OCI-LY1 (cell line): ENCODE results near the gene GDF7.

Source experiments
- H2AFZ ChIP-seq: fragments of 200-600 bp; sonication (generic), shearing (Covaris generic); 2 replicates; pipeline ENCODE4 v1.6.0; 2014; ENCODE audit warnings: antibody characterized with exemption, mild to moderate bottlenecking, low read length
- H3F3A ChIP-seq: fragments of 200-600 bp; sonication (generic), shearing (Covaris generic); 2 replicates; pipeline ENCODE4 v1.6.0; 2014; ENCODE audit warnings: mild to moderate bottlenecking, antibody characterized with exemption, low read length, moderate library complexity; ENCODE audit not compliant: insufficient read depth
- H3K27ac ChIP-seq: fragments of 200-600 bp; sonication (generic); 2 replicates; pipeline ENCODE4 v1.5.1; 2014; ENCODE audit warnings: low read length, mixed run types, mild to moderate bottlenecking, low read depth; ENCODE audit not compliant: poor library complexity, severe bottlenecking
- H3K27me3 ChIP-seq: fragments of 200-600 bp; sonication (generic); 2 replicates; pipeline ENCODE4 v1.6.0; 2014; ENCODE audit warnings: antibody characterized with exemption, mild to moderate bottlenecking, low read length, moderate library complexity; ENCODE audit not compliant: insufficient read depth
- H3K36me3 ChIP-seq: fragments of 200-600 bp; sonication (generic); 2 replicates; pipeline ENCODE4 v1.6.1; 2014; ENCODE audit warnings: mild to moderate bottlenecking, antibody characterized with exemption, low read length, moderate library complexity, mixed read lengths; ENCODE audit not compliant: insufficient read depth
- H3K4me1 ChIP-seq: fragments of 200-600 bp; sonication (generic); 2 replicates; pipeline ENCODE4 v1.5.1; 2014; ENCODE audit warnings: mild to moderate bottlenecking, low read length, moderate library complexity; ENCODE audit not compliant: insufficient read depth, severe bottlenecking
- H3K4me2 ChIP-seq: fragments of 200-600 bp; sonication (generic), shearing (Covaris generic); 2 replicates; pipeline ENCODE4 v1.6.1; 2014; ENCODE audit warnings: low read length
- H3K4me3 ChIP-seq: fragments of 200-600 bp; sonication (generic); 2 replicates; pipeline ENCODE4 v1.5.1; 2014; ENCODE audit warnings: low read length, low read depth, mild to moderate bottlenecking, mixed read lengths; ENCODE audit not compliant: poor library complexity, severe bottlenecking
- H3K79me2 ChIP-seq: fragments of 200-600 bp; shearing (Covaris generic); 2 replicates; pipeline ENCODE4 v1.6.1; 2016; ENCODE audit warnings: mixed run types, low read length, mixed read lengths; ENCODE audit not compliant: insufficient read depth
- H3K9ac ChIP-seq: fragments of 200-600 bp; sonication (generic), shearing (Covaris generic); 2 replicates; pipeline ENCODE4 v1.6.1; 2014; ENCODE audit warnings: mild to moderate bottlenecking, low read length, mixed read lengths
- H3K9me2 ChIP-seq: fragments of 200-600 bp; sonication (generic), shearing (Covaris generic); 2 replicates; pipeline ENCODE4 v1.6.1; 2014; ENCODE audit warnings: low read depth, mild to moderate bottlenecking, low read length, mixed read lengths
- H3K9me3 ChIP-seq: fragments of 200-600 bp; shearing (Covaris generic); 2 replicates; pipeline ENCODE4 v1.6.1; 2014; ENCODE audit warnings: low read length, mixed read lengths
- H4K20me1 ChIP-seq: fragments of 200-600 bp; sonication (generic), shearing (Covaris generic); 2 replicates; pipeline ENCODE4 v1.6.0; 2016; ENCODE audit warnings: mild to moderate bottlenecking, low read length; ENCODE audit not compliant: insufficient read depth
- CTCF ChIP-seq: fragments of 200-600 bp; sonication (generic), shearing (Covaris generic); IDR thresholded peaks from 2 replicates; pipeline ENCODE4 v1.5.1; 2017; ENCODE audit warnings: mild to moderate bottlenecking, antibody characterized with exemption, low read length, moderate library complexity, mixed read lengths
- EZH2 ChIP-seq: fragments of 200-600 bp; sonication (generic), shearing (Covaris generic); IDR thresholded peaks from 2 replicates; pipeline ENCODE4 v1.8.0; 2017; ENCODE audit warnings: borderline replicate concordance, mixed run types, mild to moderate bottlenecking, antibody characterized with exemption, low read length, moderate library complexity, mixed read lengths

GDF7 gene

GRCh38 chr2:20633794-20634506, 33.0 kb upstream of the GDF7 start:
- peaks cover 2% of the 10 kb centered on the region; the same call in 1 of the 2 replicates for H4K20me1 ChIP-seq
- no peaks in the 10 kb centered on the region for H3K79me2 ChIP-seq
- H3K4me1 ChIP-seq: peaks cover 10% of the 10 kb centered on the region
- no peak overlapping the region for H3K4me3 ChIP-seq
- no peak overlapping the region for H3K27ac ChIP-seq
- H3K9me2 ChIP-seq: no peaks in the 10 kb centered on the region
- H3K36me3 ChIP-seq: no peaks in the 10 kb centered on the region
- H3F3A ChIP-seq: no peaks in the 10 kb centered on the region
- no peaks in the 10 kb centered on the region for H3K27me3 ChIP-seq
- H3K9ac ChIP-seq: no peak overlapping the region
- H2AFZ ChIP-seq: no peak overlapping the region
- TF ChIP-seq EZH2 (no peak), CTCF (no peak)
- no peaks in the 10 kb centered on the region for H3K9me3 ChIP-seq
- H3K4me2 ChIP-seq: no peak overlapping the region

GRCh38 chr2:20634507-20635112, 32.3 kb upstream of the GDF7 start:
- no peaks in the 10 kb centered on the region for H3F3A ChIP-seq
- H3K27me3 ChIP-seq: no peaks in the 10 kb centered on the region
- no peak overlapping the region for H3K4me3 ChIP-seq
- TF ChIP-seq CTCF (no peak), EZH2 (no peak)
- H4K20me1 ChIP-seq: peaks cover 2% of the 10 kb centered on the region; the same call in 1 of the 2 replicates
- no peak overlapping the region for H3K9ac ChIP-seq
- H3K79me2 ChIP-seq: no peaks in the 10 kb centered on the region
- no peaks in the 10 kb centered on the region for H3K9me2 ChIP-seq
- no peak overlapping the region for H2AFZ ChIP-seq
- H3K36me3 ChIP-seq: no peaks in the 10 kb centered on the region; the same call in 1 of the 2 replicates
- H3K9me3 ChIP-seq: no peaks in the 10 kb centered on the region
- H3K4me1 ChIP-seq: peaks cover 10% of the 10 kb centered on the region
- H3K4me2 ChIP-seq: no peak overlapping the region
- H3K27ac ChIP-seq: no peak overlapping the region

GRCh38 chr2:20635113-20635510, 31.8 kb upstream of the GDF7 start:
- H3K27me3 ChIP-seq: no peaks in the 10 kb centered on the region
- no peak overlapping the region for H3K4me2 ChIP-seq
- no peaks in the 10 kb centered on the region for H3F3A ChIP-seq
- H3K9me3 ChIP-seq: no peaks in the 10 kb centered on the region
- H4K20me1 ChIP-seq: peaks cover 2% of the 10 kb centered on the region; the same call in 1 of the 2 replicates
- H3K9me2 ChIP-seq: no peaks in the 10 kb centered on the region
- no peaks in the 10 kb centered on the region; the same call in 1 of the 2 replicates for H3K36me3 ChIP-seq
- no peak overlapping the region for H2AFZ ChIP-seq
- no peaks in the 10 kb centered on the region for H3K79me2 ChIP-seq
- H3K9ac ChIP-seq: no peak overlapping the region
- H3K27ac ChIP-seq: no peak overlapping the region
- peaks cover 10% of the 10 kb centered on the region for H3K4me1 ChIP-seq
- TF ChIP-seq CTCF (no peak), EZH2 (no peak)
- H3K4me3 ChIP-seq: no peak overlapping the region
